Fibroblast of villous mesenchyme (primary cell): ENCODE data around the gene OSBP2. TPM values are rescaled to one million over a fixed set of nuclear protein-coding genes. Genes with fewer than 3 reads are reported as not detected.

Experiments used
- DNase-seq: peaks from one replicate; pipeline ENCODE4 v3.0.0-alpha.2; 2010; ENCODE audit warnings: low read depth
- H3K4me3 ChIP-seq: 2 replicates; pipeline ENCODE4 v1.5.1; 2011; ENCODE audit warnings: low read depth, mild to moderate bottlenecking, low read length
- CTCF ChIP-seq: IDR thresholded peaks from 2 replicates; pipeline ENCODE4 v1.5.1; 2012; ENCODE audit warnings: low read depth, mild to moderate bottlenecking, low read length; ENCODE audit not compliant: insufficient read depth
- total RNA-seq: library from RNA; depleted of rRNA; stranded (reverse); fragments of >200 nt; gene quantifications from 2 replicates; pipeline ENCODE4 v1.2.3, GENCODE V29; 2012

Gene OSBP2
- total RNA-seq, 1 donor = 0.43 TPM

DNA sequence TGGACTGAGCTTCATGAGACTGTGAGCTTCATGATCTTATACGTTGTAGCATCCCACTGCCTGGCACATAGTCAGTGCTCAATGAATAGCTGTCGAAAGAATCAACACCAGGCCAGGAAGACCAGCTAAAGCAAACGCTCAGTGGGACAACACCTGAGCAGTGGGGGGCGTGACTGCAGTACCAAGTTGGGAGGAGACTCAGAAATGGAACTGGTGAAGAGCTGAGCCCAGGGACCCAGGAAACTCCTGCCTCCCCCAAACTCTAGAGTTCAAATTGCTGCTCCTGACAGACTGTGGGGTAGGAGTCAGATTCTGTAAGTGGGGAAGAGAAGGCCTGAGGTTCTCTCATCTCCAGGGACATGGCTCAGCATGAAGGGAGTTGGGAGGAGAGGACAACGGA is 214.6 kb downstream of the OSBP2 start:
- no peak for DNase-seq
- TF ChIP-seq CTCF = no peak
- H3K4me3 ChIP-seq = no peak overlapping the region

DNA sequence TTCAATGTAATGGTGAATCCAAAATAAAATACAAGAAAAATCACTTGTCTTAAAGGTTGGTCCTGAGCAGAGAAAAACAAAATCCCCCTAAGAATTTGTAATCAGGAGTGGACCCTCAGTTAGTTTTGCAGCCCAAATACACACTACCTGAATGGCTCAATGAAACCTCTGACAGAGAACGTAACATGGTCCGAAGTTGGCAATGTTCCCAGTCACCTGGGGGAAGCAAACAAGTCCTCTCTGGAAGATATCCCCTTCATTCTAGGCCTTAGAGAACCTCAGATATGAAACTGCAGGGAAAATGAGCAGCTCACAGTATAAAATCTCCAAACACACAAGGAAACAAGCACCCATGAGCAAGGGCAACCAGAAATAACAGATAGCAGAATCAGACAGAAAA is 215.7 kb downstream of the OSBP2 start:
- H3K4me3 ChIP-seq = no peak overlapping the region
- no peak for TF ChIP-seq CTCF
- no peak for DNase-seq

- no peak for DNase-seq
- no peak overlapping the region for H3K4me3 ChIP-seq
- TF ChIP-seq CTCF = no peak
Observed at GRCh38 chr22:30918761-30919160, 224.1 kb downstream of the OSBP2 start.

DNA sequence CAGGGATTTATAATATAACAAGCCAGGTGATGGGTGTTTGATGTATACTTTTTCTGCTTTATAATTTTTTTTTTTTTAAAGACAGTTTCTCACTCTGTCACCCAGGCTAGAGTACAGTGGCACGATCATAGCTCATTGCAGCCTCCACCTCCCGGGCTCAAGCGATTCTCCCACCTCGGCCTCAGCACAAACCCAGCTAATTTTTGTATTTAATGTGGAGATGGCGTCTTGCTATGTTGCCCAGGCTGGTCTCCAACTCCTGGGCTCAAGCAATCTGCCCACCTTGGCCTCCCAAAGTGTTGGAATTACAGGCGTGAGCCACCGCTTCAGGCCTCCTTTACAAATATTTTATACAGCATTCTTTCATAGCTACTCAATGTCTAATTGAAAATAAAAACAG is 225.3 kb downstream of the OSBP2 start:
- H3K4me3 ChIP-seq = no peak overlapping the region
- TF ChIP-seq CTCF = no peak
- no peak for DNase-seq

DNA sequence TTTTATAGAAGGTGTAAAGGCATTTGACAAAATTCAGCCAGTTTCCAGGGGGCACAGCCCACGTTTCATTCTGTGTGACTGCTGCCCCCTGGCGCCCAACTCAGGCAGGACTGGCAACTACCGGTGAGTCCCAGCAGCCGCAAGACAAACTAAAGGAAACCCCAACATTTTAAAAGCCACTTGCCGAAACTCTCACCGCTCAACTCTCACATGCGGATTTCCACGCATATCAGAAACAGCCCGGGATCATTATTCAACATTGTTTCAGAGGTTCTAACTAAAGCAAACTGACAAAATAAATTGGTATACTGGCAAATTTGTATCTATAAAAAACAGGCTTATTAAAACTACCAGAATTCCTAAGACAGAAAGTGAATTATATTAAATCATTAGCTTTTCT is 225.7 kb downstream of the OSBP2 start:
- H3K4me3 ChIP-seq = no peak overlapping the region
- TF ChIP-seq CTCF = peak; percentile 88
- peak; percentile 68 for DNase-seq

GRCh38 chr22:30921108-30921507 is 226.4 kb downstream of the OSBP2 start:
- no peak for TF ChIP-seq CTCF
- no peak for DNase-seq
- peak overlapping the region; percentile 58 for H3K4me3 ChIP-seq

DNA sequence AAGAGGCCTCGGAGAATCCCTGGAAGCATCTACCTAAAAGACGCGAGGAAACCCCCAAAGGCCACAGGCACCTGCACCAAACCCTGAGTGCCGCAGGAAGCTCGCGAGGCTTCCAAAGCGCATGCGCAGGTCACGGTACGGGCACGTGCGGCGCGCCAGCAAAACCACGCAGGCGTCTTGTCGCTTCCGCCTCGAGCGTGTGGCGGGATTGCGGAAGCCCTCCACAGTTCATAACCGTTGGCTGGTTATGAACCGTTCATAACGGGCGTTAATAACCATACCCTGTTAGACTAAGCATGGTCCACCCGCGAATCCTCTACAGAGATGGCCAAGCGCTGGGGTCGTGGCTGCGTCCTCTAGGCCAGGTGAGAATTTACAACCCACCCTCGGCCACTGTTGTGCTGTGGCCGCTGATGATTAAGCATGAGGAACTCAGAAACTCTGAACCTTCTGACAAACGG is 227.5 kb downstream of the OSBP2 start:
- no peak for TF ChIP-seq CTCF
- peak overlapping the region; percentile 58 for H3K4me3 ChIP-seq
- peak; percentile 68 for DNase-seq
